Fibroblast of lung (primary cell): Measurements from ENCODE around the gene RHBG. TPM values are rescaled to one million over a fixed set of nuclear protein-coding genes. Genes with fewer than 3 reads are reported as not detected.

Experiments used
- DNase-seq, 2 donors: peaks; one replicate each; pipeline versions ENCODE4 v3.0.0 to v3.0.0-alpha.2; 2010; ENCODE audit warnings: low read depth in 2 of 2
- H2AFZ ChIP-seq: 2 replicates; pipeline ENCODE4 v1.5.1; 2012; ENCODE audit warnings: low read length, control low read depth, inconsistent platforms
- H3K27ac ChIP-seq: 2 replicates; pipeline ENCODE4 v1.5.1; 2011; ENCODE audit warnings: low read length, control low read depth; ENCODE audit not compliant: insufficient read depth
- H3K27me3 ChIP-seq: 2 replicates; pipeline ENCODE4 v1.5.1; 2011; ENCODE audit warnings: mild to moderate bottlenecking, low read length; ENCODE audit not compliant: control insufficient read depth, insufficient read depth
- H3K36me3 ChIP-seq: 2 replicates; pipeline ENCODE4 v1.5.1; 2011; ENCODE audit warnings: low read length; ENCODE audit not compliant: control insufficient read depth, insufficient read depth
- H3K4me1 ChIP-seq: 2 replicates; pipeline ENCODE4 v1.5.1; 2011; ENCODE audit warnings: low read length; ENCODE audit not compliant: control insufficient read depth, insufficient read depth; ENCODE audit errors: extremely low read depth
- H3K4me2 ChIP-seq: 2 replicates; pipeline ENCODE4 v1.5.1; 2011; ENCODE audit warnings: low read length, control low read depth; ENCODE audit not compliant: insufficient read depth; ENCODE audit errors: extremely low read depth
- H3K4me3 ChIP-seq, 4 experiments: fragments of 200-600 bp in 1 of 4; sonication (generic) in 1 of 4; replicated peaks in 1 of 4; 2 replicates each; pipeline ENCODE4 v1.5.1; 2011 to 2016; ENCODE audit warnings: low read length in 4 of 4, low read depth in 3 of 4, mild to moderate bottlenecking in 3 of 4, control low read depth in 2 of 4, inconsistent platforms in 1 of 4, mixed read lengths in 1 of 4; ENCODE audit not compliant: insufficient read depth in 1 of 4; ENCODE audit errors: control extremely low read depth in 1 of 4
- H3K79me2 ChIP-seq: 2 replicates; pipeline ENCODE4 v1.5.1; 2012; ENCODE audit warnings: mild to moderate bottlenecking, low read length, inconsistent platforms; ENCODE audit not compliant: control insufficient read depth, insufficient read depth
- H3K9ac ChIP-seq: 2 replicates; pipeline ENCODE4 v1.5.1; 2011; ENCODE audit warnings: mild to moderate bottlenecking, low read length, control low read depth; ENCODE audit not compliant: insufficient read depth
- H3K9me3 ChIP-seq: 2 replicates; pipeline ENCODE4 v1.5.1; 2012; ENCODE audit warnings: low read depth, low read length; ENCODE audit not compliant: control insufficient read depth, insufficient read depth
- H4K20me1 ChIP-seq: 2 replicates; pipeline ENCODE4 v1.5.1; 2011; ENCODE audit warnings: low read length; ENCODE audit not compliant: control insufficient read depth, insufficient read depth; ENCODE audit errors: extremely low read depth
- CTCF ChIP-seq, 2 donors: IDR thresholded peaks in 1 of 2; conservative IDR thresholded peaks in 1 of 2; 1 replicate in 1 of 2; 2 replicates in 1 of 2; pipeline ENCODE4 v1.5.1; 2011 to 2012; ENCODE audit warnings: low read length in 2 of 2, control low read depth in 1 of 2, inconsistent platforms in 1 of 2, low read depth in 1 of 2, mild to moderate bottlenecking in 1 of 2
- EZH2 ChIP-seq: IDR thresholded peaks from 2 replicates; pipeline ENCODE4 v1.5.1; 2012; ENCODE audit warnings: low read length, control low read depth, mild to moderate bottlenecking; ENCODE audit errors: missing control alignments
- polyA plus RNA-seq, 2 donors: library from polyadenylated mRNA; depleted of rRNA in 1 of 2; stranded (reverse) in 1 of 2; unstranded in 1 of 2; fragments of >200 nt; gene quantifications; 2 replicates each; pipeline ENCODE4 v1.2.1, GENCODE V29; 2011 to 2012; ENCODE audit warnings: missing spikeins in 1 of 2
- total RNA-seq: library from RNA; depleted of rRNA; stranded (reverse); fragments of >200 nt; gene quantifications from 2 replicates; pipeline ENCODE4 v1.2.1, GENCODE V29; 2014

RHBG gene
- total and polyA plus RNA-seq, 2 donors (not counting 1 experiment from before 2014, with no cell fraction given), result not detected

GRCh38 chr1:156430303-156430702 lies 61.3 kb downstream of the RHBG start:
- Histone ChIP-seq H3K4me2 (no peak overlapping the region), H2AFZ (no peak overlapping the region), H3K9ac (no peak overlapping the region), H3K4me3 (no peak overlapping the region), H4K20me1 (no peaks in the 10 kb centered on the region), H3K4me1 (no peaks in the 10 kb centered on the region), H3K27ac (no peak overlapping the region), H3K79me2 (no peaks in the 10 kb centered on the region), H3K9me3 (no peaks in the 10 kb centered on the region), H3K36me3 (no peaks in the 10 kb centered on the region), H3K27me3 (peaks cover 79% of the 10 kb centered on the region)
- TF ChIP-seq CTCF (conservative IDR thresholded peaks at IDR 0.05 in 1 of 2, IDR thresholded peaks at IDR 0.05 in 1 of 2; ENCODE audit: low read depth in 1 of 2, low read length in 2 of 2) (no peak), EZH2 (no peak)
- DNase-seq, result no peak

- Histone ChIP-seq H3K27ac (no peak overlapping the region), H3K27me3 (peaks cover 81% of the 10 kb centered on the region), H3K4me3 (no peak overlapping the region), H3K79me2 (no peaks in the 10 kb centered on the region), H3K4me1 (no peaks in the 10 kb centered on the region), H3K9me3 (no peaks in the 10 kb centered on the region), H3K4me2 (no peak overlapping the region), H3K36me3 (no peaks in the 10 kb centered on the region), H3K9ac (no peak overlapping the region), H4K20me1 (no peaks in the 10 kb centered on the region), H2AFZ (no peak overlapping the region)
- TF ChIP-seq CTCF (conservative IDR thresholded peaks at IDR 0.05 in 1 of 2, IDR thresholded peaks at IDR 0.05 in 1 of 2; ENCODE audit: low read depth in 1 of 2, low read length in 2 of 2), result no peak
- no peak for DNase-seq
These were observed 61.9 kb downstream of the RHBG start for GRCh38 chr1:156430866-156431265.

GRCh38 chr1:156431366-156431765 lies 62.4 kb downstream of the RHBG start:
- H4K20me1 ChIP-seq, result no peaks in the 10 kb centered on the region
- no peaks in the 10 kb centered on the region for H3K9me3 ChIP-seq
- H2AFZ ChIP-seq, result no peak overlapping the region
- H3K4me1 ChIP-seq, result no peaks in the 10 kb centered on the region
- H3K27ac ChIP-seq, result no peak overlapping the region
- H3K79me2 ChIP-seq, result no peaks in the 10 kb centered on the region
- no peaks in the 10 kb centered on the region for H3K36me3 ChIP-seq
- H3K4me2 ChIP-seq, result no peak overlapping the region
- no peak for TF ChIP-seq CTCF (conservative IDR thresholded peaks at IDR 0.05 in 1 of 2, IDR thresholded peaks at IDR 0.05 in 1 of 2; ENCODE audit: low read depth in 1 of 2, low read length in 2 of 2)
- no peak for TF ChIP-seq EZH2
- H3K27me3 ChIP-seq, result peaks cover 81% of the 10 kb centered on the region
- no peak for DNase-seq
- H3K9ac ChIP-seq, result no peak overlapping the region
- H3K4me3 ChIP-seq, result no peak overlapping the region
